WTC11 (cell line): ENCODE data around the gene SLC22A15. TPM values are rescaled to one million over a fixed set of nuclear protein-coding genes. Genes with fewer than 3 reads are reported as not detected.

ENCODE experiments used
- ATAC-seq: fragments of 200-7000 bp; cut with Tn5 transposase; 2 replicates; pipeline ENCODE4 v1.10.0; 2021; ENCODE audit warnings: mild to moderate bottlenecking, moderate library complexity
- CTCF ChIA-PET: fragments of 300-600 bp; sonication (Branson Sonifier 250); formaldehyde crosslinking; loops from one replicate; lab custom pipeline; 2021; ENCODE audit warnings: antibody characterized with exemption; lab: Charles Lee
- POLR2A ChIA-PET: fragments of 350-600 bp; sonication (Branson Sonifier 250); formaldehyde crosslinking; loops from one replicate; lab custom pipeline; 2021; ENCODE audit warnings: antibody characterized with exemption; lab: Charles Lee
- DNase-seq: peaks from one replicate; pipeline ENCODE4 v3.0.0; 2021; ENCODE audit warnings: low spot score
- H3K27ac Mint-ChIP-seq: 2 replicates; pipeline ENCODE4 v1.8.0; 2021; ENCODE audit warnings: mixed read lengths
- H3K27me3 Mint-ChIP-seq: 2 replicates; pipeline ENCODE4 v1.8.0; 2021; ENCODE audit warnings: low read depth, mild to moderate bottlenecking, moderate library complexity, mixed read lengths
- H3K36me3 Mint-ChIP-seq: 2 replicates; pipeline ENCODE4 v1.8.0; 2021; ENCODE audit warnings: mixed read lengths
- H3K4me1 Mint-ChIP-seq: 2 replicates; pipeline ENCODE4 v1.8.0; 2022; ENCODE audit warnings: mixed read lengths
- H3K4me3 Mint-ChIP-seq: 2 replicates; pipeline ENCODE4 v1.8.0; 2021; ENCODE audit warnings: mild to moderate bottlenecking, moderate library complexity, mixed read lengths
- H3K9me3 Mint-ChIP-seq: 2 replicates; pipeline ENCODE4 v1.8.0; 2021; ENCODE audit warnings: mixed read lengths
- FOXK1 ChIP-seq: sonication (generic); formaldehyde crosslinking; IDR thresholded peaks from 2 replicates; pipeline ENCODE4 v1.8.0; 2022; ENCODE audit warnings: mild to moderate bottlenecking, moderate library complexity, missing genetic modification reagents
- FOXP1 ChIP-seq: sonication (generic); formaldehyde crosslinking; IDR thresholded peaks from 2 replicates; pipeline ENCODE4 v1.8.0; 2022; ENCODE audit warnings: missing genetic modification reagents, mild to moderate bottlenecking, moderate library complexity, borderline replicate concordance
- GABPB1 ChIP-seq: sonication (generic); formaldehyde crosslinking; IDR thresholded peaks from 2 replicates; pipeline ENCODE4 v1.8.1; 2023; ENCODE audit warnings: mild to moderate bottlenecking, missing genetic modification reagents
- NFATC4 ChIP-seq: fragments of 250-450 bp; sonication (Bioruptor Pico); IDR thresholded peaks from 2 replicates; pipeline ENCODE4 v1.9.0; 2021; ENCODE audit warnings: mild to moderate bottlenecking
- OVOL2 ChIP-seq: fragments of 250-450 bp; sonication (Bioruptor Pico); IDR thresholded peaks from 2 replicates; pipeline ENCODE4 v1.9.0; 2021; ENCODE audit warnings: mild to moderate bottlenecking, borderline replicate concordance
- RELA ChIP-seq: sonication (generic); formaldehyde crosslinking; IDR thresholded peaks from 2 replicates; pipeline ENCODE4 v1.8.1; 2022; ENCODE audit warnings: missing genetic modification reagents, mild to moderate bottlenecking, borderline replicate concordance
- RORB ChIP-seq: fragments of 250-450 bp; sonication (Bioruptor Pico); IDR thresholded peaks from 2 replicates; pipeline ENCODE4 v1.9.0; 2021; ENCODE audit warnings: mild to moderate bottlenecking
- SOX15 ChIP-seq: fragments of 250-450 bp; sonication (Bioruptor Pico); IDR thresholded peaks from 2 replicates; pipeline ENCODE4 v1.9.0; 2021; ENCODE audit warnings: mild to moderate bottlenecking
- TEAD1 ChIP-seq: sonication (generic); formaldehyde crosslinking; IDR thresholded peaks from 2 replicates; pipeline ENCODE4 v1.8.0; 2022; ENCODE audit warnings: mild to moderate bottlenecking, missing genetic modification reagents
- ZNF121 ChIP-seq: sonication (generic); formaldehyde crosslinking; IDR thresholded peaks from 2 replicates; pipeline ENCODE4 v1.8.0; 2023; ENCODE audit warnings: missing genetic modification reagents
- total RNA-seq: library from RNA; stranded (reverse); gene quantifications from 3 replicates; pipeline ENCODE4 v1.2.3, GENCODE V29; 2021
- TF ChIP-seq, protein P1 (sequence below): sonication (generic); formaldehyde crosslinking; IDR thresholded peaks from 2 replicates; pipeline ENCODE4 v1.8.0; 2022; ENCODE audit warnings: mild to moderate bottlenecking, missing genetic modification reagents
- TF ChIP-seq, protein P2 (sequence below): sonication (generic); formaldehyde crosslinking; conservative IDR thresholded peaks from 2 replicates; pipeline ENCODE4 v1.8.1; 2022; ENCODE audit warnings: mild to moderate bottlenecking, missing genetic modification reagents
- TF ChIP-seq, protein P3 (sequence below): sonication (generic); formaldehyde crosslinking; IDR thresholded peaks from 2 replicates; pipeline ENCODE4 v1.8.1; 2022; ENCODE audit warnings: low read depth, missing genetic modification reagents, borderline replicate concordance
- TF ChIP-seq, protein P4 (sequence below): fragments of 250-450 bp; sonication (Bioruptor Pico); IDR thresholded peaks from 2 replicates; pipeline ENCODE4 v1.9.0; 2021; ENCODE audit warnings: mild to moderate bottlenecking
- TF ChIP-seq, protein P5 (sequence below): sonication (generic); formaldehyde crosslinking; IDR thresholded peaks from 2 replicates; pipeline ENCODE4 v1.8.1; 2023; ENCODE audit warnings: mild to moderate bottlenecking, missing genetic modification reagents, moderate library complexity
- TF ChIP-seq, protein P6 (sequence below): sonication (generic); formaldehyde crosslinking; IDR thresholded peaks from 2 replicates; pipeline ENCODE4 v1.8.1; 2023; ENCODE audit warnings: mild to moderate bottlenecking, missing genetic modification reagents
- TF ChIP-seq, protein P7 (sequence below): sonication (generic); formaldehyde crosslinking; IDR thresholded peaks from 2 replicates; pipeline ENCODE4 v1.8.1; 2023; ENCODE audit warnings: mild to moderate bottlenecking, moderate library complexity, missing genetic modification reagents
- TF ChIP-seq, protein P8 (sequence below): sonication (generic); formaldehyde crosslinking; IDR thresholded peaks from 2 replicates; pipeline ENCODE4 v1.8.0; 2022; ENCODE audit warnings: missing genetic modification reagents
- TF ChIP-seq, protein P9 (sequence below): fragments of 200-600 bp; IDR thresholded peaks from 2 replicates; pipeline ENCODE4 v1.8.0; 2022; ENCODE audit warnings: antibody characterized with exemption

The SLC22A15 gene
- total RNA-seq, 1 experiment from 2014 or later: 4.5 TPM

DNA sequence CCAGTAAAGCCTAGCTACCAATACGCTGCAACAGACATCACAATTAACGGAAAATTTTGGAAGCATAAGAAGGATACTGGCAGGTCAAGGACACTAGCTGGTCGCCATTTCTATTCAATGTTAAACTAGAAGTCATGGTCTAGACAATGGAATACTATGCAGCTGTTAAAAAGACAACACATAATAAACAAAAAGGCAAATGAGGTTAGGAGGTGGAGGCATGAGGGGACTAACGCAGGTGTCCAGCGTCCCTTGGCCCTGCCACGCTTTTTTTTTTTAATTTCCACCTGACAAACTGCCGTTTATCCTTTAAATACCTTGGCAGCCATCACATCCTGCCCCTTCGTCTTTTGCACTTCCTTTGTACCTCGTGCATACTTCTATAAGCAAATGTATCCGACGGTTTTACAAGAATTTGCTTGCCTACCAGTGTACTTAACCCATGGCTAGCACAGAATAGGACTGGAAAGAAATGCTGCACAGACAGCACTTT lies 698 bp upstream of the SLC22A15 start:
- Mint-ChIP-seq H3K27me3 (no peaks in the 10 kb centered on the region), H3K36me3 (no peaks in the 10 kb centered on the region), H3K9me3 (no peaks in the 10 kb centered on the region), H3K4me1 (peaks cover 34% of the 10 kb centered on the region), H3K4me3 (peak overlapping the region; percentile 90), H3K27ac (peak overlapping the region; percentile 89)
- ChIA-PET POLR2A (interaction anchor here (0.6 kb wide), 1 partner anchor 98 kb away, joined by 3 read pairs; no protein-coding TSS in a partner anchor), CTCF (interaction anchor here (1.6 kb wide), 1 partner anchor 136 kb away, joined by 4 read pairs; no protein-coding TSS in a partner anchor)
- ATAC-seq (no peak), DNase-seq (no peak)
- TF ChIP-seq ZNF121 (CRISPR knock-in tag): no peak
- TF ChIP-seq, protein P1, sequence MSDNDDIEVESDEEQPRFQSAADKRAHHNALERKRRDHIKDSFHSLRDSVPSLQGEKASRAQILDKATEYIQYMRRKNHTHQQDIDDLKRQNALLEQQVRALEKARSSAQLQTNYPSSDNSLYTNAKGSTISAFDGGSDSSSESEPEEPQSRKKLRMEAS: 0 out of 2 replicates have a peak, but pooled peaks have one; percentile 43
- no peak for TF ChIP-seq OVOL2 (CRISPR knock-in tag)

DNA sequence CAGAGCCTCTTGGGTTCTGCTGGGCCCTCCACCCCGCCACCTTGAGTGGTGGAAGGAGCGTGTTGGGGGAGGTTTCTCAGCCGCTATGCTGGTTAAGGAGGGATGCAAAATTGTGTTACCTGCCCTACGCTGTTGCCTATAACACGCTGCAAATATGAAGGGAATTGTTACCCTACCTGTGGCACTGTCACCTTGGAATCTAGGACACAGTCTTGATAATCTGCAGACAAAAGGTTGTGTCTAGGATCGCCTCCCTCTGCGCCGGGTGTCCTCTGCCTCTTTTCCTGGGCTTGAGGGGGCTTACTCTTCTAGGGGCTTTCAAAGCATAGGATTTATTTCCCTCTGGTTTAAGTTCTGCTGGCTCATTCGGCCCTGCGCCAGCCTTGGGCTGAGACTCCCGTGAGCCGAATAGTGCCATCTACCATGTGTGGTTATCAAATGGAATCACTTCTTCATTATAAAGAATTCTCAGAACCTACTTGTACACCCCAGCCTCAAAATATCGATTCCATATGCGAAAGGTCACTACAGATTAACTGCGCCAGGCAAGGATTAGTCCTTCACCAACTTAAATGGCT lies 697 bp downstream of the SLC22A15 start:
- TF ChIP-seq FOXK1 (CRISPR knock-in tag) (no peak), SOX15 (CRISPR knock-in tag) (no peak), FOXP1 (no peak), TEAD1 (no peak), RORB (CRISPR knock-in tag) (no peak), NFATC4 (CRISPR knock-in tag) (no peak), RELA (CRISPR knock-in tag) (no peak), GABPB1 (CRISPR knock-in tag) (no peak)
- TF ChIP-seq, protein P2, sequence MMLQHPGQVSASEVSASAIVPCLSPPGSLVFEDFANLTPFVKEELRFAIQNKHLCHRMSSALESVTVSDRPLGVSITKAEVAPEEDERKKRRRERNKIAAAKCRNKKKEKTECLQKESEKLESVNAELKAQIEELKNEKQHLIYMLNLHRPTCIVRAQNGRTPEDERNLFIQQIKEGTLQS (CRISPR knock-in tag): no peak
- TF ChIP-seq, protein P3, sequence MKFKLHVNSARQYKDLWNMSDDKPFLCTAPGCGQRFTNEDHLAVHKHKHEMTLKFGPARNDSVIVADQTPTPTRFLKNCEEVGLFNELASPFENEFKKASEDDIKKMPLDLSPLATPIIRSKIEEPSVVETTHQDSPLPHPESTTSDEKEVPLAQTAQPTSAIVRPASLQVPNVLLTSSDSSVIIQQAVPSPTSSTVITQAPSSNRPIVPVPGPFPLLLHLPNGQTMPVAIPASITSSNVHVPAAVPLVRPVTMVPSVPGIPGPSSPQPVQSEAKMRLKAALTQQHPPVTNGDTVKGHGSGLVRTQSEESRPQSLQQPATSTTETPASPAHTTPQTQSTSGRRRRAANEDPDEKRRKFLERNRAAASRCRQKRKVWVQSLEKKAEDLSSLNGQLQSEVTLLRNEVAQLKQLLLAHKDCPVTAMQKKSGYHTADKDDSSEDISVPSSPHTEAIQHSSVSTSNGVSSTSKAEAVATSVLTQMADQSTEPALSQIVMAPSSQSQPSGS (CRISPR knock-in tag): no peak
- TF ChIP-seq, protein P4, sequence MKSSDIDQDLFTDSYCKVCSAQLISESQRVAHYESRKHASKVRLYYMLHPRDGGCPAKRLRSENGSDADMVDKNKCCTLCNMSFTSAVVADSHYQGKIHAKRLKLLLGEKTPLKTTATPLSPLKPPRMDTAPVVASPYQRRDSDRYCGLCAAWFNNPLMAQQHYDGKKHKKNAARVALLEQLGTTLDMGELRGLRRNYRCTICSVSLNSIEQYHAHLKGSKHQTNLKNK (CRISPR knock-in tag): no peak
- TF ChIP-seq, protein P5, sequence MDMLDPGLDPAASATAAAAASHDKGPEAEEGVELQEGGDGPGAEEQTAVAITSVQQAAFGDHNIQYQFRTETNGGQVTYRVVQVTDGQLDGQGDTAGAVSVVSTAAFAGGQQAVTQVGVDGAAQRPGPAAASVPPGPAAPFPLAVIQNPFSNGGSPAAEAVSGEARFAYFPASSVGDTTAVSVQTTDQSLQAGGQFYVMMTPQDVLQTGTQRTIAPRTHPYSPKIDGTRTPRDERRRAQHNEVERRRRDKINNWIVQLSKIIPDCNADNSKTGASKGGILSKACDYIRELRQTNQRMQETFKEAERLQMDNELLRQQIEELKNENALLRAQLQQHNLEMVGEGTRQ (CRISPR knock-in tag): no peak
- TF ChIP-seq, protein P6, sequence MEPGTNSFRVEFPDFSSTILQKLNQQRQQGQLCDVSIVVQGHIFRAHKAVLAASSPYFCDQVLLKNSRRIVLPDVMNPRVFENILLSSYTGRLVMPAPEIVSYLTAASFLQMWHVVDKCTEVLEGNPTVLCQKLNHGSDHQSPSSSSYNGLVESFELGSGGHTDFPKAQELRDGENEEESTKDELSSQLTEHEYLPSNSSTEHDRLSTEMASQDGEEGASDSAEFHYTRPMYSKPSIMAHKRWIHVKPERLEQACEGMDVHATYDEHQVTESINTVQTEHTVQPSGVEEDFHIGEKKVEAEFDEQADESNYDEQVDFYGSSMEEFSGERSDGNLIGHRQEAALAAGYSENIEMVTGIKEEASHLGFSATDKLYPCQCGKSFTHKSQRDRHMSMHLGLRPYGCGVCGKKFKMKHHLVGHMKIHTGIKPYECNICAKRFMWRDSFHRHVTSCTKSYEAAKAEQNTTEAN (CRISPR knock-in tag): no peak
- TF ChIP-seq, protein P7, sequence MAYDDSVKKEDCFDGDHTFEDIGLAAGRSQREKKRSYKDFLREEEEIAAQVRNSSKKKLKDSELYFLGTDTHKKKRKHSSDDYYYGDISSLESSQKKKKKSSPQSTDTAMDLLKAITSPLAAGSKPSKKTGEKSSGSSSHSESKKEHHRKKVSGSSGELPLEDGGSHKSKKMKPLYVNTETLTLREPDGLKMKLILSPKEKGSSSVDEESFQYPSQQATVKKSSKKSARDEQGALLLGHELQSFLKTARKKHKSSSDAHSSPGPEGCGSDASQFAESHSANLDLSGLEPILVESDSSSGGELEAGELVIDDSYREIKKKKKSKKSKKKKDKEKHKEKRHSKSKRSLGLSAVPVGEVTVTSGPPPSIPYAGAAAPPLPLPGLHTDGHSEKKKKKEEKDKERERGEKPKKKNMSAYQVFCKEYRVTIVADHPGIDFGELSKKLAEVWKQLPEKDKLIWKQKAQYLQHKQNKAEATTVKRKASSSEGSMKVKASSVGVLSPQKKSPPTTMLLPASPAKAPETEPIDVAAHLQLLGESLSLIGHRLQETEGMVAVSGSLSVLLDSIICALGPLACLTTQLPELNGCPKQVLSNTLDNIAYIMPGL (CRISPR knock-in tag): no peak
- TF ChIP-seq, protein P8, sequence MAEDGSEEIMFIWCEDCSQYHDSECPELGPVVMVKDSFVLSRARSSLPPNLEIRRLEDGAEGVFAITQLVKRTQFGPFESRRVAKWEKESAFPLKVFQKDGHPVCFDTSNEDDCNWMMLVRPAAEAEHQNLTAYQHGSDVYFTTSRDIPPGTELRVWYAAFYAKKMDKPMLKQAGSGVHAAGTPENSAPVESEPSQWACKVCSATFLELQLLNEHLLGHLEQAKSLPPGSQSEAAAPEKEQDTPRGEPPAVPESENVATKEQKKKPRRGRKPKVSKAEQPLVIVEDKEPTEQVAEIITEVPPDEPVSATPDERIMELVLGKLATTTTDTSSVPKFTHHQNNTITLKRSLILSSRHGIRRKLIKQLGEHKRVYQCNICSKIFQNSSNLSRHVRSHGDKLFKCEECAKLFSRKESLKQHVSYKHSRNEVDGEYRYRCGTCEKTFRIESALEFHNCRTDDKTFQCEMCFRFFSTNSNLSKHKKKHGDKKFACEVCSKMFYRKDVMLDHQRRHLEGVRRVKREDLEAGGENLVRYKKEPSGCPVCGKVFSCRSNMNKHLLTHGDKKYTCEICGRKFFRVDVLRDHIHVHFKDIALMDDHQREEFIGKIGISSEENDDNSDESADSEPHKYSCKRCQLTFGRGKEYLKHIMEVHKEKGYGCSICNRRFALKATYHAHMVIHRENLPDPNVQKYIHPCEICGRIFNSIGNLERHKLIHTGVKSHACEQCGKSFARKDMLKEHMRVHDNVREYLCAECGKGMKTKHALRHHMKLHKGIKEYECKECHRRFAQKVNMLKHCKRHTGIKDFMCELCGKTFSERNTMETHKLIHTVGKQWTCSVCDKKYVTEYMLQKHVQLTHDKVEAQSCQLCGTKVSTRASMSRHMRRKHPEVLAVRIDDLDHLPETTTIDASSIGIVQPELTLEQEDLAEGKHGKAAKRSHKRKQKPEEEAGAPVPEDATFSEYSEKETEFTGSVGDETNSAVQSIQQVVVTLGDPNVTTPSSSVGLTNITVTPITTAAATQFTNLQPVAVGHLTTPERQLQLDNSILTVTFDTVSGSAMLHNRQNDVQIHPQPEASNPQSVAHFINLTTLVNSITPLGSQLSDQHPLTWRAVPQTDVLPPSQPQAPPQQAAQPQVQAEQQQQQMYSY (CRISPR knock-in tag): no peak
- TF ChIP-seq, protein P9, sequence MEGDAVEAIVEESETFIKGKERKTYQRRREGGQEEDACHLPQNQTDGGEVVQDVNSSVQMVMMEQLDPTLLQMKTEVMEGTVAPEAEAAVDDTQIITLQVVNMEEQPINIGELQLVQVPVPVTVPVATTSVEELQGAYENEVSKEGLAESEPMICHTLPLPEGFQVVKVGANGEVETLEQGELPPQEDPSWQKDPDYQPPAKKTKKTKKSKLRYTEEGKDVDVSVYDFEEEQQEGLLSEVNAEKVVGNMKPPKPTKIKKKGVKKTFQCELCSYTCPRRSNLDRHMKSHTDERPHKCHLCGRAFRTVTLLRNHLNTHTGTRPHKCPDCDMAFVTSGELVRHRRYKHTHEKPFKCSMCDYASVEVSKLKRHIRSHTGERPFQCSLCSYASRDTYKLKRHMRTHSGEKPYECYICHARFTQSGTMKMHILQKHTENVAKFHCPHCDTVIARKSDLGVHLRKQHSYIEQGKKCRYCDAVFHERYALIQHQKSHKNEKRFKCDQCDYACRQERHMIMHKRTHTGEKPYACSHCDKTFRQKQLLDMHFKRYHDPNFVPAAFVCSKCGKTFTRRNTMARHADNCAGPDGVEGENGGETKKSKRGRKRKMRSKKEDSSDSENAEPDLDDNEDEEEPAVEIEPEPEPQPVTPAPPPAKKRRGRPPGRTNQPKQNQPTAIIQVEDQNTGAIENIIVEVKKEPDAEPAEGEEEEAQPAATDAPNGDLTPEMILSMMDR: no peak
- TF ChIP-seq, all 79 proteins: peak for 0
- CTCF ChIA-PET: interaction anchor here (1.0 to 1.9 kb wide), 2 partner anchors 101 to 143 kb away, joined by 3 to 8 read pairs; no protein-coding TSS in a partner anchor
- Mint-ChIP-seq H3K36me3 (no peaks in the 10 kb centered on the region), H3K4me3 (peak overlapping the region; percentile 72), H3K27me3 (no peaks in the 10 kb centered on the region), H3K9me3 (no peaks in the 10 kb centered on the region), H3K27ac (peak overlapping the region; percentile 2), H3K4me1 (peaks cover 38% of the 10 kb centered on the region)
- DNase-seq (no peak), ATAC-seq (no peak)
- POLR2A ChIA-PET: no interaction called here
